HFF-Myc (cell line): ENCODE measurements around the gene ZFHX3.

Experiments used
- DNase-seq: peaks from one replicate; pipeline ENCODE4 v3.0.0-alpha.2; 2011; ENCODE audit warnings: low read depth; ENCODE audit errors: extremely low read depth
- H3K4me3 ChIP-seq: replicated peaks from 2 replicates; pipeline ENCODE4 v1.5.1; 2011; ENCODE audit warnings: low read depth, mild to moderate bottlenecking, control low read depth, low read length
- CTCF ChIP-seq: IDR thresholded peaks from 2 replicates; pipeline ENCODE4 v1.5.1; 2012; ENCODE audit warnings: mild to moderate bottlenecking, low read depth, low read length, control low read depth; ENCODE audit errors: missing control alignments

ZFHX3 gene

GRCh38 chr16:73047221-73047535 is 750 bp downstream of the ZFHX3 start:
- peak overlapping the region; percentile 65 for H3K4me3 ChIP-seq
- no peak for DNase-seq
- no peak for TF ChIP-seq CTCF

GRCh38 chr16:73046849-73047214 is 1.1 kb downstream of the ZFHX3 start:
- H3K4me3 ChIP-seq, result peak overlapping the region; percentile 65; the same call in 1 of the 2 replicates
- no peak for DNase-seq
- TF ChIP-seq CTCF, result no peak

GRCh38 chr16:73046202-73046848 is 1.6 kb downstream of the ZFHX3 start:
- H3K4me3 ChIP-seq, result no peak overlapping the region
- DNase-seq, result no peak
- no peak for TF ChIP-seq CTCF

- no peak for DNase-seq
- no peak for TF ChIP-seq CTCF
- H3K4me3 ChIP-seq, result no peak overlapping the region
Measured at GRCh38 chr16:73043828-73044467, 4.0 kb downstream of the ZFHX3 start.

GRCh38 chr16:73042807-73043206 is 5.1 kb downstream of the ZFHX3 start:
- no peak for DNase-seq
- H3K4me3 ChIP-seq, result no peak overlapping the region
- TF ChIP-seq CTCF, result no peak

GRCh38 chr16:73041676-73042075 is 6.3 kb downstream of the ZFHX3 start:
- no peak overlapping the region for H3K4me3 ChIP-seq
- no peak for DNase-seq
- no peak for TF ChIP-seq CTCF

GRCh38 chr16:73040735-73041402 is 7.1 kb downstream of the ZFHX3 start:
- DNase-seq, result no peak
- H3K4me3 ChIP-seq, result no peak overlapping the region
- no peak for TF ChIP-seq CTCF
